ENCODE results near the gene STK33.

STK33 gene

DNA sequence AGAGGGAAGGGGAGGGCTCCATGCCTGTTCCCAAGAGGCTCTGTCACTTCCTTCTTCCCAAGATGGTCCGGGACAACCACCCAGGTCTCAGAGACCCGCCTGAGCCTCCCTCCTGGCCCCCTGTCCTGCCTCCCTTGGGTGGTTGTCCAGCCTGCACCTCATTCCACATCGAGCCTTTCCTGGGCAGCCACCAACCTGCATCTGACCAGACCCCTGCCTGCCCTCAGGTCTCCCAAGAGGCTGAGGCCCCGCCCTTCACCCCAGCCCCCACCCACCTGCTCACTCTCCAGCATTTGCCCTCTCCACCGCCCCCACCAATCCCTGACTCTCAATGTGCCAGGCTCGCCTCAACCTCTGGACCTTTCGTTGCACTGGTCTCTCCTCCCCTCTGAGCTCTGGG, 232.8 kb downstream of the STK33 start:
- no peaks in the 10 kb centered on the region for H3K27me3 ChIP-seq (replicated peaks; ENCODE audit: control insufficient read depth, insufficient read depth, low read length, poor library complexity, severe bottlenecking)
- no peaks in the 10 kb centered on the region for H3K36me3 ChIP-seq (ENCODE audit: control insufficient read depth, insufficient read depth, low read length)
- DNase-seq, result no peak
- no peak overlapping the region for H3K27ac ChIP-seq (ENCODE audit: insufficient read depth, low read length, poor library complexity, severe bottlenecking)
- no peak overlapping the region for H3K4me3 ChIP-seq (ENCODE audit: insufficient read depth, low read depth, low read length, poor library complexity, severe bottlenecking)
- no peaks in the 10 kb centered on the region for H3K4me1 ChIP-seq (ENCODE audit: control insufficient read depth, insufficient read depth, low read length, poor library complexity, severe bottlenecking)
- no peaks in the 10 kb centered on the region for H3K9me3 ChIP-seq (ENCODE audit: control insufficient read depth, low read length)

DNA sequence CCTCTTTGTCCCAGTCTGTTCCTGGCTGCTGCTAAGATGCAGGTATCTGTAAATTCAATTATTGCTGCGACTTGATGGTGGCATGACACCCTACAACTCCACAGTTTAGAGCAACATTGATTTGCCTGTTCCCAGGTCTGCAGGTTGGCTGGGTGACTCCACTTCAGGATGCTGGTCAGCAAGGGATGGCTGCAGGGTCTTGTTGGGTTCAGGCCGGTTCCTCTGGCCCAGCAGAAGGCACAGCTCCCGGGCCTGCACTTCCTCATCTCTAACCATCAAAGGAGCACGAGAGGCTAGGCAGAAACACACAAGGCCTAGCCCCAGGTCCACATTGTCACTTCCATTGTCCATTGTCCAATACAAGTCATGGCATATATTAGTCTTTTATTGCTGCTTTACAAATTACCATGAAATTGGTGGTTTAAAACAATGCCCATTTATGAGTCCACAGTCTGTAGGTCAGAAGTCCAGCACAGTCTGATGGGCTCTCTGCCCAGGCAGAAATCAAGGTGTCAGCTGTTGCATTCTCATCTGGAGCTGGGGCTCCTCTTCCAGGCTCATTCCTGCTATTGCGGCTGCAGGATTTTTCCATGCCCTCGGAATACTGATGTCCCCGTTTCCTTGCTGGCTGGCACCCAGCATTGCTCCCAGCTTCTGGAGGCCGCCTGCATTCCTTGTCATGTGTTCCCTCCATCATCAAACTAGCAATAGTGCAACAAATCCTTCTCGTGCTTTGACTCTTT, 233.8 kb downstream of the STK33 start:
- Histone ChIP-seq H3K27ac (ENCODE audit: insufficient read depth, low read length, poor library complexity, severe bottlenecking) (no peak overlapping the region), H3K9me3 (ENCODE audit: control insufficient read depth, low read length) (no peaks in the 10 kb centered on the region), H3K27me3 (replicated peaks; ENCODE audit: control insufficient read depth, insufficient read depth, low read length, poor library complexity, severe bottlenecking) (no peaks in the 10 kb centered on the region), H3K4me3 (ENCODE audit: insufficient read depth, low read depth, low read length, poor library complexity, severe bottlenecking) (no peak overlapping the region), H3K36me3 (ENCODE audit: control insufficient read depth, insufficient read depth, low read length) (no peaks in the 10 kb centered on the region), H3K4me1 (ENCODE audit: control insufficient read depth, insufficient read depth, low read length, poor library complexity, severe bottlenecking) (no peaks in the 10 kb centered on the region)
- no peak for DNase-seq

GRCh38 chr11:8359521-8359920, 234.5 kb downstream of the STK33 start:
- Histone ChIP-seq H3K36me3 (ENCODE audit: control insufficient read depth, insufficient read depth, low read length) (no peaks in the 10 kb centered on the region), H3K27me3 (replicated peaks; ENCODE audit: control insufficient read depth, insufficient read depth, low read length, poor library complexity, severe bottlenecking) (no peaks in the 10 kb centered on the region), H3K27ac (ENCODE audit: insufficient read depth, low read length, poor library complexity, severe bottlenecking) (no peak overlapping the region), H3K4me3 (ENCODE audit: insufficient read depth, low read depth, low read length, poor library complexity, severe bottlenecking) (no peak overlapping the region), H3K4me1 (ENCODE audit: control insufficient read depth, insufficient read depth, low read length, poor library complexity, severe bottlenecking) (no peaks in the 10 kb centered on the region), H3K9me3 (ENCODE audit: control insufficient read depth, low read length) (no peaks in the 10 kb centered on the region)
- DNase-seq, result no peak

DNA sequence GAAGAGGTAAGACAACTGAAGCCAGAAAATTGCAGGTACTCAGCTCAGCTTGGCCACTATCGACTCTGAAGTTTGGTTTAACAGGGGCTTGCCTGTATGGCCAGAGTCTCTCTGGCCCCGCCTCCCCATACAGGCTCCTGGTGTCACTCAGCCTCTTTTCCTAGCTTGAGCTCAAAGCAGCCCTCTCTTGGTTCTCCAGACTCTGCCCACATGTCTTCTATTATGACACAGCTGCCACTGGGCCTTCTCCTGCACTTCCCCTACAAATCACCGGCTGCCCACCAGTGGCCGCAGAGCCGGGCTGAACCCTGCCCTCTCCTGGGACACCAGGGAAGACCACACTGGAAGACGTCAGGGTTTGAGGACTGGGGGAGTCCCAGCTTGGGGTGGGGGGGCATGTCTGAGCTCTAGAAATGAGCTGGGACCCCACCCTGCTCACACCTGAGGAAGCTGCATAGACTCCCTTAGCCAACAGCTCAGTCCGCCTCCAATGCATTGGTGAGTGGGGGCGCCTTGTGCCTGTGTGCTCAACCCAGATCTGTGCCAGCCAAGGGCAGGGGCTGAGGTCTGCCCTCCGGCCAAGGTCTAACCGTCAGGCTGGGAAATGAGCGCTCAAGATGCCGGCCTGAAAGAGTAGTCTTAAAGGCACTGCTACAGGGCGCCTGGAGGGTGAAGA, 236.0 kb downstream of the STK33 start:
- no peak overlapping the region for H3K4me3 ChIP-seq (ENCODE audit: insufficient read depth, low read depth, low read length, poor library complexity, severe bottlenecking)
- DNase-seq, result no peak
- no peaks in the 10 kb centered on the region for H3K27me3 ChIP-seq (replicated peaks; ENCODE audit: control insufficient read depth, insufficient read depth, low read length, poor library complexity, severe bottlenecking)
- no peaks in the 10 kb centered on the region for H3K36me3 ChIP-seq (ENCODE audit: control insufficient read depth, insufficient read depth, low read length)
- H3K9me3 ChIP-seq (ENCODE audit: control insufficient read depth, low read length), result no peaks in the 10 kb centered on the region
- H3K27ac ChIP-seq (ENCODE audit: insufficient read depth, low read length, poor library complexity, severe bottlenecking), result no peak overlapping the region
- no peaks in the 10 kb centered on the region for H3K4me1 ChIP-seq (ENCODE audit: control insufficient read depth, insufficient read depth, low read length, poor library complexity, severe bottlenecking)

GRCh38 chr11:8357505-8357888, 236.5 kb downstream of the STK33 start:
- Histone ChIP-seq H3K27ac (ENCODE audit: insufficient read depth, low read length, poor library complexity, severe bottlenecking) (no peak overlapping the region), H3K27me3 (replicated peaks; ENCODE audit: control insufficient read depth, insufficient read depth, low read length, poor library complexity, severe bottlenecking) (no peaks in the 10 kb centered on the region), H3K4me3 (ENCODE audit: insufficient read depth, low read depth, low read length, poor library complexity, severe bottlenecking) (no peak overlapping the region), H3K9me3 (ENCODE audit: control insufficient read depth, low read length) (no peaks in the 10 kb centered on the region), H3K4me1 (ENCODE audit: control insufficient read depth, insufficient read depth, low read length, poor library complexity, severe bottlenecking) (no peaks in the 10 kb centered on the region), H3K36me3 (ENCODE audit: control insufficient read depth, insufficient read depth, low read length) (no peaks in the 10 kb centered on the region)
- DNase-seq, result no peak

DNA sequence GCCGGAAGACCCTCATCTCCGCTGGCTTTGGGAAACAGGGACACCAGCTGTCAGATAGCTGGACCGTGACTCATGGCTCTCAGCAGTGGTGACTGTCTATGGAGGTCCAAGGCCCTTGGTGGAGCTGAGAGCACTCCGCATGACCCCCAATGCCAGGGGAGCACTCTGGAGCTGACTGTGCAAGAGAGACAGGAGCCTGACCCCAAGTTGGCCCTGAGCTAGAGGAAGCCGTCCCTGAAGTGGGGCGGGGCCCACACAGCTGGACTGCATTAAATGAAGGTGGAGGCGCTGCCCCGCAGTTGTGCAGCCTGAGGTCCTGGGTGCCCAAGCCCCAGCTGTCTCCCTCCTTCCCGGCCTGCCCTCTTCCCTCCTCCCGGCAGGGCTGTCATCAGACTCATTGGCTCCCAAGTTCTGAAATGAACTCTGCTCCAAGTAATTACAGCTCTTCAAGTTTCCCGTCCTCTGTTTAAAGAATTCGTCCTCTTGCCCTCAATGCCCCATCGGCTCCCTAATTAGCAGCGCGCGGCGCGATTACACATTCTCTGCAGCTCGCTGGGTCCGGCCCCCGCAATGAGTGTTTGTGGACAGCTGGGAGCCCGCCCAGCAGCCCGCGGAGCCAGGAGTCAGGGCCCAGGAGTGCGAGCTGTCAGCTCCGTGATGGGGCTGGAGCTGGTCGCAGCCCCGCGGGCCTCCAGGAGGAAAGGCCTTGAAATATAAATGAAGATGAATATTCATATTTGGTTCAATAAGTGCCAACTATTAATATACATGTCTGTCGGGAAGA, 237.1 kb downstream of the STK33 start:
- no peaks in the 10 kb centered on the region for H3K9me3 ChIP-seq (ENCODE audit: control insufficient read depth, low read length)
- no peaks in the 10 kb centered on the region for H3K27me3 ChIP-seq (replicated peaks; ENCODE audit: control insufficient read depth, insufficient read depth, low read length, poor library complexity, severe bottlenecking)
- H3K4me1 ChIP-seq (ENCODE audit: control insufficient read depth, insufficient read depth, low read length, poor library complexity, severe bottlenecking), result no peaks in the 10 kb centered on the region
- H3K36me3 ChIP-seq (ENCODE audit: control insufficient read depth, insufficient read depth, low read length), result no peaks in the 10 kb centered on the region
- DNase-seq, result no peak
- no peak overlapping the region for H3K27ac ChIP-seq (ENCODE audit: insufficient read depth, low read length, poor library complexity, severe bottlenecking)
- H3K4me3 ChIP-seq (ENCODE audit: insufficient read depth, low read depth, low read length, poor library complexity, severe bottlenecking), result no peak overlapping the region

DNA sequence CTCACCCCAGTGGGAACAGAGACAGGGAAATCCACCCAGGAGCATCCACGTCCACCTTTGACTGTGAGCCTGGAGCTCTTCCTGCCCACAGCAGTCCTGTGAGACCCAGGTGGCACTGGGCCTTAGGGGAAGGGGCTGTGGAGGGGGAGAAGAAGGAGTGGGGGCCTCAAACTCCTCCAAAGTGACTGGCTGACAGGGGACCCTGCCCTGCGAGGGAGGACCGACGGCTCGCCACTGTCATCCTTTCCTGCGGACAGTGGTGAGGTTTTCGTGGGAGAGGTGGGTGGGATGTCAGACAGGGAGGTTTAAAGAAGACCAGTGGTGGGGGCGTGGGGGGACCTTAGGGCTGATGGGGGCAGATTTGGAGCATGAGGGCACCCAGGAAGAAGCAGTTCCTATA, 237.8 kb downstream of the STK33 start:
- no peak overlapping the region for H3K4me3 ChIP-seq (ENCODE audit: insufficient read depth, low read depth, low read length, poor library complexity, severe bottlenecking)
- no peak for DNase-seq
- no peaks in the 10 kb centered on the region for H3K36me3 ChIP-seq (ENCODE audit: control insufficient read depth, insufficient read depth, low read length)
- H3K27me3 ChIP-seq (replicated peaks; ENCODE audit: control insufficient read depth, insufficient read depth, low read length, poor library complexity, severe bottlenecking), result no peaks in the 10 kb centered on the region
- H3K4me1 ChIP-seq (ENCODE audit: control insufficient read depth, insufficient read depth, low read length, poor library complexity, severe bottlenecking), result no peaks in the 10 kb centered on the region
- no peak overlapping the region for H3K27ac ChIP-seq (ENCODE audit: insufficient read depth, low read length, poor library complexity, severe bottlenecking)
- no peaks in the 10 kb centered on the region for H3K9me3 ChIP-seq (ENCODE audit: control insufficient read depth, low read length)

DNA sequence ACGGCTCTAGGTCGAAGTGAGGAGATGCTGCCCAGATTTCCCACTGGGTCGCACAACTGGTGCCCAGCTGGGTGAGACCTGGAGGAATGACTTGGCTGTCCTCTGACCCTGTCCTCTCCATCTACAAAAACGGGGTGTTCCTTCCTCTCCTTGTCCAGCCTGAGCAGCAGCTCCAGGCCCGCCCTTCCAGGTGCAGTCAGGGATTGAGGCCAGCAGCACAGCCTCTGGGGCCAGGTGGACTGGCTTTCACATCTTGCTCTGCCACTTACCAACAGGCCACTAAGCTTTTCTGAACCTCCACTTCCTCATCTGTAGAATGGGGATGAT, 238.6 kb downstream of the STK33 start:
- Histone ChIP-seq H3K36me3 (ENCODE audit: control insufficient read depth, insufficient read depth, low read length) (no peaks in the 10 kb centered on the region), H3K9me3 (ENCODE audit: control insufficient read depth, low read length) (no peaks in the 10 kb centered on the region), H3K27me3 (replicated peaks; ENCODE audit: control insufficient read depth, insufficient read depth, low read length, poor library complexity, severe bottlenecking) (no peaks in the 10 kb centered on the region), H3K27ac (ENCODE audit: insufficient read depth, low read length, poor library complexity, severe bottlenecking) (no peak overlapping the region), H3K4me3 (ENCODE audit: insufficient read depth, low read depth, low read length, poor library complexity, severe bottlenecking) (no peak overlapping the region), H3K4me1 (ENCODE audit: control insufficient read depth, insufficient read depth, low read length, poor library complexity, severe bottlenecking) (no peaks in the 10 kb centered on the region)
- DNase-seq, result no peak

GRCh38 chr11:8354622-8355415, 239.2 kb downstream of the STK33 start:
- Histone ChIP-seq H3K9me3 (ENCODE audit: control insufficient read depth, low read length) (no peaks in the 10 kb centered on the region), H3K27ac (ENCODE audit: insufficient read depth, low read length, poor library complexity, severe bottlenecking) (no peak overlapping the region), H3K4me1 (ENCODE audit: control insufficient read depth, insufficient read depth, low read length, poor library complexity, severe bottlenecking) (no peaks in the 10 kb centered on the region), H3K4me3 (ENCODE audit: insufficient read depth, low read depth, low read length, poor library complexity, severe bottlenecking) (no peak overlapping the region), H3K36me3 (ENCODE audit: control insufficient read depth, insufficient read depth, low read length) (no peaks in the 10 kb centered on the region), H3K27me3 (replicated peaks; ENCODE audit: control insufficient read depth, insufficient read depth, low read length, poor library complexity, severe bottlenecking) (no peaks in the 10 kb centered on the region)
- no peak for DNase-seq
